Suprapubic skin (tissue), 3 donors: ENCODE data around the gene CDC42EP1.

Experiments used
- CTCF ChIP-seq, 2 donors: fragments of 200-600 bp in 1 of 2; fragments of 450-650 bp in 1 of 2; sonication (generic) in 1 of 2; IDR thresholded peaks; one replicate each; pipeline ENCODE4 v1.5.1; 2016 to 2019; ENCODE audit warnings: antibody characterized with exemption in 2 of 2, mild to moderate bottlenecking in 1 of 2, moderate library complexity in 1 of 2
- POLR2A ChIP-seq, 2 donors: fragments of 450-650 bp; IDR thresholded peaks; one replicate each; pipeline ENCODE4 v1.6.1; 2017; ENCODE audit warnings: antibody characterized with exemption in 2 of 2, mild to moderate bottlenecking in 2 of 2, moderate library complexity in 2 of 2

GRCh38 chr22:37520776-37521191 is 39.5 kb upstream of the CDC42EP1 start:
- TF ChIP-seq CTCF (IDR thresholded peaks at IDR 0.05) (no peak), POLR2A (IDR thresholded peaks at IDR 0.05) (no peak)
